Activated CD8-positive, alpha-beta T cell treated with anti-CD3 and anti-CD28 coated beads for 36 hours (primary cell): Measurements from ENCODE around the gene DCPS. TPM values are rescaled to one million over a fixed set of nuclear protein-coding genes. Genes with fewer than 3 reads are reported as not detected.

ENCODE experiments used
- ATAC-seq: fragments of 200-7000 bp; cut with Tn5 transposase; one replicate; pipeline ENCODE4 v1.10.0; 2021; ENCODE audit warnings: mild to moderate bottlenecking, moderate library complexity
- CTCF ChIA-PET: fragments of 350-600 bp; sonication (Branson Sonifier 250); formaldehyde crosslinking; loops from one replicate; lab custom pipeline; 2021; ENCODE audit warnings: antibody characterized with exemption; lab: Charles Lee
- POLR2A ChIA-PET: fragments of 350-600 bp; sonication (Branson Sonifier 250); formaldehyde crosslinking; loops from one replicate; lab custom pipeline; 2021; ENCODE audit warnings: antibody characterized with exemption; lab: Charles Lee
- DNase-seq: peaks from one replicate; pipeline ENCODE4 v3.0.0-alpha.2; 2020
- H3K27ac Mint-ChIP-seq: one replicate; pipeline ENCODE4 v1.8.0; 2021; ENCODE audit warnings: mild to moderate bottlenecking, mixed read lengths
- H3K27me3 Mint-ChIP-seq: one replicate; pipeline ENCODE4 v1.8.0; 2021; ENCODE audit warnings: mixed read lengths
- H3K36me3 Mint-ChIP-seq: one replicate; pipeline ENCODE4 v1.8.0; 2021; ENCODE audit warnings: low read depth, mixed read lengths
- H3K4me1 Mint-ChIP-seq: one replicate; pipeline ENCODE4 v1.8.0; 2021; ENCODE audit warnings: low read depth, mixed read lengths
- H3K4me3 Mint-ChIP-seq: one replicate; pipeline ENCODE4 v1.8.0; 2021; ENCODE audit warnings: mild to moderate bottlenecking, moderate library complexity, mixed read lengths
- H3K9me3 Mint-ChIP-seq: one replicate; pipeline ENCODE4 v1.8.0; 2021; ENCODE audit warnings: mixed read lengths
- CTCF ChIP-seq: fragments of 200-600 bp; IDR thresholded peaks from one replicate; pipeline ENCODE4 v1.8.0; 2022; ENCODE audit warnings: antibody characterized with exemption, mild to moderate bottlenecking
- intact Hi-C: fragments of 100-400 bp; cut with micrococcal nuclease; formaldehyde crosslinking; loops from one replicate; pipeline ENCODE4 v1.10.0; 2022
- total RNA-seq, 2 experiments: library from RNA; stranded (reverse); gene quantifications; one replicate each; pipeline ENCODE4 v1.2.3, GENCODE V29; 2021

DCPS gene
- total RNA-seq, 2 experiments from 2014 or later = 17.2 to 18.8 TPM

DNA sequence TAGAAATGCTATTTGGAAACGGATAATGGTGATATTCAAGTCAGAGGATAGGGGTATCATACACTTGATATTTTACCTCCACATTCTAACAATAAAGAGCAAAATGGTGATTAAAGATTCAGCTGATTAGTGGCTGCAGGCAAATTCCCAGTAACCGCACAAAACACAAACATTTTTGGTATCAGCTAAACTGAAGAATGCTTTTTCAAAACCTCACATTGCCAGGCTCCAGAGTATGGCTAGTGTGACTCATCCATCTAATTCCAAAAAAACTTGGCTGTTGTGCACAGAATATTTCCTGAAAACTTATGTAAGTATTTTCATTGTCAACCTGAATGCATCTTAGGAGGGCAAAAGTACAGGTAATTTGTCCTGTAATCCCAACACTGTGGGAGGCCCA lies 46.1 kb upstream of the DCPS start:
- H3K4me1 Mint-ChIP-seq = no peaks in the 10 kb centered on the region
- H3K36me3 Mint-ChIP-seq = peaks cover 22% of the 10 kb centered on the region
- ATAC-seq (no peak), DNase-seq (no peak)
- H3K9me3 Mint-ChIP-seq = no peaks in the 10 kb centered on the region
- no peak overlapping the region for H3K4me3 Mint-ChIP-seq
- H3K27ac Mint-ChIP-seq = no peak overlapping the region
- POLR2A ChIA-PET = interaction anchor here (0.9 to 1.6 kb wide), 2 partner anchors 8 to 24 kb away, joined by 4 read pairs; no protein-coding TSS in a partner anchor
- H3K27me3 Mint-ChIP-seq = no peaks in the 10 kb centered on the region
- CTCF ChIA-PET = no interaction called here
- TF ChIP-seq CTCF = no peak
- intact Hi-C loops = no loop called here

DNA sequence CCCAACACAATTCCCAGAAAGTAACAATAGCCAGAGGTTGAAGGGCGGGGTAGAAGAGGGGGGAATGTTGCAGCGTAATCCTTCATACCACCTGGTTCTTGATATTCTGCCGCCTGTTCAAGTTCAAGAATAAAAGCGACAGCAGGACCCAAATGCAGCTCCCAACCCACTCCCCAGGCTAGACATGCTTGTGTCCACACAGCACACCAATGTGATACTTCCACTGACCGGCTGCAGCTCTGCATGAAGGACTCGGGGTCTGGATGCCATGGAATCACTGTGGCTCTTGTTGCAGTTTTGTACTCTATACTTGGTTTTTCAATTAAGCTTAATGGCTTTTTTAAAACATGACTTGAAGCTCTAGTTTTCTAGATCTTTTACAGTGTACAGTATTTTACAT lies 41.6 kb upstream of the DCPS start:
- Mint-ChIP-seq H3K9me3 (no peaks in the 10 kb centered on the region), H3K36me3 (peaks cover 54% of the 10 kb centered on the region), H3K4me1 (peaks cover 18% of the 10 kb centered on the region), H3K27me3 (no peaks in the 10 kb centered on the region), H3K4me3 (no peak overlapping the region), H3K27ac (no peak overlapping the region)
- TF ChIP-seq CTCF = no peak
- ChIA-PET CTCF (interaction anchor here (0.9 kb wide), 1 partner anchor 58 kb away, joined by 3 read pairs; no protein-coding TSS in a partner anchor), POLR2A (interaction anchor here (1.1 to 1.6 kb wide), 3 partner anchors 19 to 59 kb away, joined by 3 to 6 read pairs (median 3); partner anchors contain the start of genes FAM118B and RPUSD4)
- DNase-seq (no peak), ATAC-seq (no peak)
- intact Hi-C loops = no loop called here

DNA sequence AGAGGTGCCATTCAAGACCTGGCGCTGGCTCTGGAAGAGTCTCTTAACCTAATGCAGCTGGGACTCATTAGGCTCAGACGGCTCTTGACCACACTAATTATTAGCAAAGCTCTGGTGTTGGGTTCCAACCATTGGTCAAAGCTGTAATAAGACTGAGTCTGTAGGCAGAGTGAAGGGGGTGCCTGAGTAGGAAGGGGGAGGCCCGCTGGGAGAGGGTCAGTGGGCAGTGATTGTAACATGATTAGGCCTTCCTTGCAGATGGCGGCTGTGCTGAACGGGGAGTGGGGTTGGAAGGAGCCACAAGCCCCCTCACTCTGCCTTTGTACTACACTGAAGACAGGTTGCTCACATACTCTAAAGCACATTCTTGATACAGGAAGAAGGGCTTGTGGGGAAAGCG lies 40.4 kb upstream of the DCPS start:
- TF ChIP-seq CTCF = no peak
- DNase-seq = no peak
- CTCF ChIA-PET = no interaction called here

GRCh38 chr11:126265811-126266210 lies 38.0 kb upstream of the DCPS start:
- Mint-ChIP-seq H3K9me3 (no peaks in the 10 kb centered on the region), H3K27ac (peak overlapping the region; percentile 8), H3K27me3 (no peaks in the 10 kb centered on the region), H3K4me1 (peaks cover 34% of the 10 kb centered on the region), H3K4me3 (peak overlapping the region; percentile 5), H3K36me3 (peaks cover 58% of the 10 kb centered on the region)
- ATAC-seq = no peak
- ChIA-PET POLR2A (interaction anchor here (0.8 to 1.9 kb wide), 2 partner anchors 8 to 14 kb away, joined by 4 to 8 read pairs; no protein-coding TSS in a partner anchor), CTCF (no interaction called here)
- no peak for TF ChIP-seq CTCF
- DNase-seq = no peak
- intact Hi-C loops = no loop called here

More for the DNA sequence above, 40.4 kb upstream of the DCPS start:
- Mint-ChIP-seq H3K27me3 (no peaks in the 10 kb centered on the region), H3K4me1 (peaks cover 24% of the 10 kb centered on the region), H3K9me3 (no peaks in the 10 kb centered on the region), H3K27ac (peak overlapping the region; percentile 2), H3K4me3 (no peak overlapping the region), H3K36me3 (peaks cover 63% of the 10 kb centered on the region)
- POLR2A ChIA-PET = interaction anchor here (0.5 to 1.6 kb wide), 3 partner anchors 19 to 1144 kb away, joined by 3 to 4 read pairs (median 3); no protein-coding TSS in a partner anchor
- intact Hi-C loops = no loop called here
- no peak for ATAC-seq

- CTCF ChIA-PET = interaction anchor here (1.0 kb wide), 1 partner anchor 44 kb away, joined by 3 read pairs; no protein-coding TSS in a partner anchor
Measured at GRCh38 chr11:126267650-126268049, 36.2 kb upstream of the DCPS start.

More at GRCh38 chr11:126267650-126268049, 36.2 kb upstream of the DCPS start:
- DNase-seq (no peak), ATAC-seq (no peak)
- Mint-ChIP-seq H3K27me3 (no peaks in the 10 kb centered on the region), H3K27ac (peak overlapping the region; percentile 97), H3K36me3 (peaks cover 57% of the 10 kb centered on the region), H3K9me3 (no peaks in the 10 kb centered on the region), H3K4me1 (peaks cover 41% of the 10 kb centered on the region), H3K4me3 (peak overlapping the region; percentile 96)
- intact Hi-C loops = no loop called here
- TF ChIP-seq CTCF = no peak
- POLR2A ChIA-PET = interaction anchor here (0.6 to 3.3 kb wide), 6 partner anchors 13 to 88 kb away, joined by 3 to 25 read pairs (median 3); partner anchors contain the start of genes FAM118B and RPUSD4
